Astrocyte of the cerebellum (primary cell): ENCODE measurements around the gene CDC42.

Source experiments
- DNase-seq: peaks from one replicate; pipeline ENCODE4 v3.0.0-alpha.2; 2011; ENCODE audit warnings: low read depth
- H3K4me3 ChIP-seq: 2 replicates; pipeline ENCODE4 v1.5.1; 2011; ENCODE audit warnings: mild to moderate bottlenecking, low read depth, low read length, moderate library complexity
- in situ Hi-C: cut with HindIII; loops from 2 replicates; pipeline ENCODE4 v1.10.0; 2017; ENCODE audit warnings: low sequenced_read_pairs
- TF ChIP-seq, protein P1 (sequence below): IDR thresholded peaks from 2 replicates; pipeline ENCODE4 v1.5.1; 2012; ENCODE audit warnings: low read length, low read depth, moderate library complexity, mild to moderate bottlenecking; ENCODE audit errors: missing control alignments

CDC42 gene

DNA sequence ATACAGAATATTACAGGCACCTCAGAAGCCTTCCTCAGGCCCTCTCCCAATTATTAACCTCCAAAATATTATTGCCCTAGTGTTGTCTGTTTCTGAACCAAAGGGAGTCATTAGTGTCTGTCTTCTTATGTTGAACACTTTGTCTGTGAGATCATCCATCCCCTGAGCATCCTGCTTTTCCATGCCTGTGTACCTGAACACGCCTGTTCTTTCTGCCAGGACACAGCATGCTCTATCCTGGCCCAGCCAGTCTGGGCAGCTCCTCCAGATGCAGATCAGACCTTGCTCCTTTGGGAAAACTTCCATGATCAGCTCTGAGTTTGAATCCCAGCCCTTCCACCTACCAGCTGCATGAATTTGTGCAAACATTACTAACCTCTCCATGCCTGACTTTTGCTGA lies 11.0 kb upstream of the CDC42 start:
- H3K4me3 ChIP-seq = no peak overlapping the region
- no peak for DNase-seq
- TF ChIP-seq, protein P1, sequence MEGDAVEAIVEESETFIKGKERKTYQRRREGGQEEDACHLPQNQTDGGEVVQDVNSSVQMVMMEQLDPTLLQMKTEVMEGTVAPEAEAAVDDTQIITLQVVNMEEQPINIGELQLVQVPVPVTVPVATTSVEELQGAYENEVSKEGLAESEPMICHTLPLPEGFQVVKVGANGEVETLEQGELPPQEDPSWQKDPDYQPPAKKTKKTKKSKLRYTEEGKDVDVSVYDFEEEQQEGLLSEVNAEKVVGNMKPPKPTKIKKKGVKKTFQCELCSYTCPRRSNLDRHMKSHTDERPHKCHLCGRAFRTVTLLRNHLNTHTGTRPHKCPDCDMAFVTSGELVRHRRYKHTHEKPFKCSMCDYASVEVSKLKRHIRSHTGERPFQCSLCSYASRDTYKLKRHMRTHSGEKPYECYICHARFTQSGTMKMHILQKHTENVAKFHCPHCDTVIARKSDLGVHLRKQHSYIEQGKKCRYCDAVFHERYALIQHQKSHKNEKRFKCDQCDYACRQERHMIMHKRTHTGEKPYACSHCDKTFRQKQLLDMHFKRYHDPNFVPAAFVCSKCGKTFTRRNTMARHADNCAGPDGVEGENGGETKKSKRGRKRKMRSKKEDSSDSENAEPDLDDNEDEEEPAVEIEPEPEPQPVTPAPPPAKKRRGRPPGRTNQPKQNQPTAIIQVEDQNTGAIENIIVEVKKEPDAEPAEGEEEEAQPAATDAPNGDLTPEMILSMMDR = no peak
- in situ Hi-C loops = no loop called here

DNA sequence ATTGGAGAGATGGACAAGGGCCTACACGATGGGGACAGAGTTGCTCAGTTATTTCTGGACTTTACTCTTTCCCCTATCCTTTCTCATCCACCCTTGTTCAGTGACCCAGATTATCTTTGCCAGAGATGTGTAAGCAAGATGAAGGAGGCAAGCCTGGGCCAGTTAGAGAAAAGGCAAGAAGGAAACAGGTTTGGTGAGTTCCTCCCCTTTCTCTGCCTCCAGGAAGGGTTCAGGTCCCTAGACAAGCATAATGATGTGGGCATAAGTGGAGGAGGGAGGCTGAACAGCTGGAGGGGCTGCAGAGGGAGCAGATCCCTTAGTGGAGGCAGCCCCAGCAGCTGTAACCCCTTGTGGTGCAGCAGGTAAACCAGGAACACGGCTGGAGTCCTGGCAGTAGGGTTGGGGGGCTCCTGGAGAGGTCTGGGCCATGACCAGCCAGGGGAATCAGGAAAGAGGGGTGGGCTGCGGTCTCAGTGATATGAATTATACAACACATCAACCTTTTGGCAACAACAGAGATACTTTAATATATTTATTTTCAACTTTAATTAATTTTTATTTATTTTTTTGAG lies 9.2 kb upstream of the CDC42 start:
- no peak overlapping the region for H3K4me3 ChIP-seq
- no peak for DNase-seq
- in situ Hi-C loops = no loop called here
- TF ChIP-seq, protein P1 = no peak

DNA sequence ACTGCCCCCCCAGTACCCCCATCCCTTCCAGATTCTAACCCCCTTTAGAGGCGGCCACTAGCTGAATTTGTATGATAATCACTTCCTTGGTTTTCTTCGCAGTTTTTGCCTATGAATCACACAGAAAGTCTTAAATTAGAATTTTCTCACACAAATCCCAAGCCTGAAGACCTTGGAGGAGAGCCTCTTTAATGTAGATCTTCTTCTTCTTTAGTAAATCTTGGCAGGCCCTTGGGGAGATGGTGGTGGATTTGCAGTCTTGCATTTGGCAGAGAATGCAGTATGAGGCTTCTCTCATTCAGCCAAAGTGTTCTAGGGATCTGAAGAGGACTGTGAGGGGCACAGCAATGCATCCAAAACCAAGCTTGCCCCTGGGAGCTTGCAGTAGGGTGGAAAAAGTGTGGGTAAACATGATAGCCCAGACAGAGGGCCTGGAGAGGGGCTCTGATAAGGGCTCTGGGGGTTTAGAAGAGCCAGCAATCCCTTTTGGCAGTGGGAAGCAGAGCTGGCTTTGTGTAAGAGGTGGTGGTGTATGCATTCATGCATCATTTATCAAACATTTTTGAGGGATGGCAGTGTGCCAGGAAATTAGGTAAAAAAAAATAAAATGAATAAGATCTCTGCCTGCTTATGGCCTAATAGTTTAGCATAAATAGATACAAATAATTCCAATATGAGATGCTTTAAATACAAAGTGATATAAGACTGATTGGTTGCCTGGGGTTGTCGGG lies 7.7 kb upstream of the CDC42 start:
- TF ChIP-seq, protein P1 = no peak
- DNase-seq = peak; percentile 86

DNA sequence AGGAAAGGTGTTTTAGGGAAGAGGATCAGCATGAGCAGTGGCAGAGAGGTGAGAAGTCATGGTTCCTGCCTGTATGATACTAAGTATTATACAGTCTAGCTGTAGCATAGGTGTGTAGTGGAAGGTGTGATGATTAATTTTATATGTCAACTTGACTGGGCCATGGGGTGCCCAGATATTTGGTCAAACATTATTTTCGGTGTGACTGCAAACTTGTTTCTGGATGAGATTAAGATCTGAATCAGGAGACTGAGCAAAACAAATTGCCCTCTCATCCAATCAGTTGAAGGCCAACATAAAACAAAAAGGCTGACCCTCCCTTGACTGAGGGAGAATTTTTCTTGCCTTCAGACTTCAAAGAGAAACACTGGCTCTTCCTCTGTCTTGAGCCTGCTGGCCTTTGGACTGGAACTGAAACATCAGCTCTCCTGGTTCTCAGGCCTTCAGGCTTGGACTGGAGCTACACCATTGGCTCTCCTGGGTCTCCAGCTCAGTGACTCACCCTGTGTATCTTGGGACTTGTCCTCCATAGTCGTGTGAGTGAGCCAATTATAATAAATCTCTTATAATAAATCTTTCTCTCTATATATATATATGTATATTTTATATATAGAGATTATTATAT lies 6.8 kb upstream of the CDC42 start:
- DNase-seq = no peak
- in situ Hi-C loops = no loop called here
- no peak overlapping the region for H3K4me3 ChIP-seq
- TF ChIP-seq, protein P1 = no peak

More for the DNA sequence above, 7.7 kb upstream of the CDC42 start:
- in situ Hi-C loops = no loop called here
- H3K4me3 ChIP-seq = no peak overlapping the region

DNA sequence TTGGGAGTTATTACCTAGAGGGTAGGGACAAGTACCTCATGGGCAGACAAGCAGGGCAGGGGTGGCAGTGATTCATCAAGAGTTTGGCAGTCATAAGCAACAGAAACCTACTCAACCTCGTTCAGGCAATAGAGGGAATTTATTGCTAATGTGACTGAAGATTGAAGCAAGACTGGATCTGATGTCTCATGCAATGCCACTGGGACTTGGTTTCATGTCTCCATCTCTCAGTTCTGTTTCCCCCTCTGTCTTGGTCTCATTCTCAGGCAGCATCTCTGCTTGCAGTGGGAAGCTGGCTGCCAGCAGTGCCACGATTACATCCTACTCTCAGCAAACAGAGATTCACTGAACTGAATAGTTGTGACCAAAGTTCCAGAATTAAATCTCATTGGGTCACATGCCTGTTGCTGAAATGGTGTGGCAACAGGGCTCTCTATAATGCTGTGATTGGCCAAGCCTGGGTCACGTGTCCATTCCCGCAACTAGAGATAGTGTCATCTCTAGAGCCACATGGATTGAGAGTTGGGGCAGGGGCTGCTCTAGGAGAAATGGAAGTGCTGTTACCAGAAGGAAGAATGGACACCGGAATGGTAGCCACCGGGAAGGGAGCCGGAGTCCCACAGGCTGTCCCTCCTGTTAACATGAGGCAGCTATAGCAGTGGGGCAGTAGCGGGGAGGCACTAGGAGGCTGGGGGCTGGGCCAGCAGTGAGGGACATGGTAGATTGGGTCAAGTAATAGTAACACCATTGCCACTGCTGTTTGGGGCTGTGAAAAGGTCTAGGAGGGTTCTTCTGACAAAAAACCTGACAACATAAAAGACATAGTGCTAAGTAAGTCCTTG lies 3.9 kb upstream of the CDC42 start:
- in situ Hi-C loops = no loop called here
- TF ChIP-seq, protein P1 = no peak
- DNase-seq = no peak
- H3K4me3 ChIP-seq = no peak overlapping the region

DNA sequence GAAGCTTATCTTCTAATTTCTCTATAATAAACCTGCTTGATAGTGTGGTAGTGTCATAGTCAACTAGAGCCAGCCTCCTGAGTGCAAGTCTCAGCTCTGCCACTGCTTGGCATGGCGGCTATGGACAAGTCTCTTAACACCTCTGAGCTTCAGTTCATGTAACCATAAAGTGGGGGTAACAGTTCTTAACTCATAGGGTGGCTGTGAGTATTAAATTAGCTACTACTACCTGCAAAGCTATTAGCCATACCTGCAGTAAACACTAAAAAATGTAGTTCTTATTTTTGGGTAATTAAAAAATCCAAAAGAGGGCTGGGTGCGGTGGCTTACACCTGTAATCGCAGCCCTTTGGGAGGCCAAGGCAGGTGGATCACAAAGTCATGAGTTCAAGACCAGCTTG lies 2.2 kb upstream of the CDC42 start:
- no peak overlapping the region for H3K4me3 ChIP-seq
- no peak for DNase-seq
- in situ Hi-C loops = loop anchor here (5.0 kb wide), 1 partner anchor 62 kb away; no protein-coding TSS in a partner anchor
- TF ChIP-seq, protein P1 = no peak
